Hepatocyte (in vitro differentiated cells): ENCODE measurements around the gene NPBWR2.

Experiments used
- CTCF ChIP-seq: fragments of 200-600 bp; sonication (generic); IDR thresholded peaks from 2 replicates; pipeline ENCODE4 v1.5.1; 2016; ENCODE audit warnings: antibody characterized with exemption, mild to moderate bottlenecking; ENCODE audit not compliant: poor library complexity
- EZH2 ChIP-seq: fragments of 200-600 bp; sonication (generic); IDR thresholded peaks from 2 replicates; pipeline ENCODE4 v1.6.1; 2016; ENCODE audit warnings: antibody characterized with exemption, mild to moderate bottlenecking, borderline replicate concordance
- EZH2phosphoT487 ChIP-seq: fragments of 200-600 bp; sonication (generic); IDR thresholded peaks from one replicate; pipeline ENCODE4 v1.6.1; 2018; ENCODE audit warnings: antibody characterized with exemption, mild to moderate bottlenecking, low read depth, moderate library complexity; ENCODE audit not compliant: unreplicated experiment, severe bottlenecking

GRCh38 chr20:64153861-64154589 lies 46.7 kb upstream of the NPBWR2 start:
- TF ChIP-seq EZH2, result no peak
- no peak for TF ChIP-seq CTCF
- no peak for TF ChIP-seq EZH2phosphoT487
